Measurements from ENCODE around the gene BMPR1A.

BMPR1A gene

GRCh38 chr10:86744067-86744725, 12.2 kb upstream of the BMPR1A start:
- no peak overlapping the region for H3K27ac Mint-ChIP-seq

DNA sequence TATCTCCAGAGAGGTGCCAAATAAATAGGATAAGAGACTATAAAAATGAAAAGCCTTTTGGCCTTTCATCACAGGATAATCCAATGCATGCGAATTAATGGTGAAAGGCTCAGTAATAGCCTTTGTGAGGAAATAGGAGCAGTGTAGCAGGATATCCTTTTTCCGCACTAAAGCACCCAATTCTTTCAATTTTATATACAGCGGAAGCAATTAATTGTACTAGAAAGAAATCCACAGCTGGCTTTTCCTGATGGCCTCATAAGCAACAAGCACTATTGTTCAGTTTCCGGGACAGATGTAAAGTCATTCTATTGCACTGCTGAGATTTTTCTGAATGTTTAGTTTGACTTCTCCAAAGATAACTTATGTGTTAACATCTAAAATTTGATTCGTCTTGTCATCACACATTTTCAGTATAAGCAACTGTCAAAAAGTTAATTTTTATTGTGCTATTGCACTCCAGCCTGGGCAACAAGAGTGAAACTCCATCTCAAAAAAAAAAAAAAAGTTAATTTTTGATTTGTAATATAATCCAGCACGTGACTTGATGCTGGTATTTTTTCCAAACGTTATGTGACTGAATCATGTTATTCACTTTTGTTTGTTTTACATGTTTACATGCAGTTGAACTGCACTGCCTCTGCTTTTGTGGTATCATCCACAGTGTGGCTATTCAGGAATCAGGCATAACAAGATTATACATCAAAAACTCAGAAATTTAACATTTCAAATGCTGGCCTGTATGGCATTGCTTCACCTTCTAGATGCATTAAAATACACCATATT, 8.4 kb upstream of the BMPR1A start:
- no peaks in the 10 kb centered on the region for H3K27me3 Mint-ChIP-seq (ENCODE audit: low read depth)
- H3K27ac Mint-ChIP-seq: no peak overlapping the region
- no peak for DNase-seq (ENCODE audit: low spot score)
- H3K9me3 Mint-ChIP-seq: no peaks in the 10 kb centered on the region
- peaks cover 6% of the 10 kb centered on the region for H3K4me1 Mint-ChIP-seq (ENCODE audit: low read depth)
- no peak overlapping the region for H3K4me3 Mint-ChIP-seq
- no peaks in the 10 kb centered on the region for H3K36me3 Mint-ChIP-seq (ENCODE audit: low read depth)

More at GRCh38 chr10:86744067-86744725, 12.2 kb upstream of the BMPR1A start:
- peaks cover 5% of the 10 kb centered on the region for H3K27me3 Mint-ChIP-seq (ENCODE audit: low read depth)
- no peak overlapping the region for H3K4me3 Mint-ChIP-seq
- no peaks in the 10 kb centered on the region for H3K4me1 Mint-ChIP-seq (ENCODE audit: low read depth)
- no peak for DNase-seq (ENCODE audit: low spot score)
- H3K9me3 Mint-ChIP-seq: no peaks in the 10 kb centered on the region
- H3K36me3 Mint-ChIP-seq (ENCODE audit: low read depth): no peaks in the 10 kb centered on the region

GRCh38 chr10:86749854-86750253, 6.6 kb upstream of the BMPR1A start:
- no peak overlapping the region for H3K27ac Mint-ChIP-seq
- H3K4me1 Mint-ChIP-seq (ENCODE audit: low read depth): peaks cover 12% of the 10 kb centered on the region

GRCh38 chr10:86751477-86751876, 4.9 kb upstream of the BMPR1A start:
- DNase-seq (ENCODE audit: low spot score): no peak
- no peaks in the 10 kb centered on the region for H3K9me3 Mint-ChIP-seq
- H3K27me3 Mint-ChIP-seq (ENCODE audit: low read depth): peaks cover 15% of the 10 kb centered on the region
- H3K4me1 Mint-ChIP-seq (ENCODE audit: low read depth): peaks cover 14% of the 10 kb centered on the region
- H3K4me3 Mint-ChIP-seq: no peak overlapping the region
- no peaks in the 10 kb centered on the region for H3K36me3 Mint-ChIP-seq (ENCODE audit: low read depth)
- H3K27ac Mint-ChIP-seq: no peak overlapping the region

More at GRCh38 chr10:86749854-86750253, 6.6 kb upstream of the BMPR1A start:
- DNase-seq (ENCODE audit: low spot score): no peak
- peaks cover 9% of the 10 kb centered on the region for H3K27me3 Mint-ChIP-seq (ENCODE audit: low read depth)
- H3K9me3 Mint-ChIP-seq: no peaks in the 10 kb centered on the region
- no peak overlapping the region for H3K4me3 Mint-ChIP-seq
- no peaks in the 10 kb centered on the region for H3K36me3 Mint-ChIP-seq (ENCODE audit: low read depth)

DNA sequence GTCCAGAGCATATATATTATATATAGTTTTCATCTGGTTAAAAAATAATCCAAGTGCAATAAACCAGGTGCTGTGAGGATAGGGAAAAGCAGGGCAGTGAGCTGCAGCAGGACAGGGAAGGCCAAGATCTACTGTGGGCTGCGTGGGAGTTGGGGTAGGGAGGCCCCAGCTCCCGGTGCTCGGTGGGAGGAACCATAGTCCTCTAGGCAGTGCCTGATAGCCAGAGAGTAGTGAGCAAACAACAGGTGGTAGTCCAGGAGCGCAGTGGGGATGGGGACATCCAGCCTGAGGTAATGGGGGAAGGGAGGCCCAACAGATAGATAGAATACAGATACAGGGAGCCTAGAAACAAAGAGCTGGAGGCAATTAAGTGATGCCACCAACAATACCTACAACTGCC, 4.1 kb upstream of the BMPR1A start:
- Mint-ChIP-seq H3K27me3 (ENCODE audit: low read depth) (peaks cover 16% of the 10 kb centered on the region), H3K36me3 (ENCODE audit: low read depth) (no peaks in the 10 kb centered on the region), H3K4me3 (no peak overlapping the region), H3K9me3 (no peaks in the 10 kb centered on the region), H3K27ac (no peak overlapping the region), H3K4me1 (ENCODE audit: low read depth) (peaks cover 15% of the 10 kb centered on the region)
- no peak for DNase-seq (ENCODE audit: low spot score)

DNA sequence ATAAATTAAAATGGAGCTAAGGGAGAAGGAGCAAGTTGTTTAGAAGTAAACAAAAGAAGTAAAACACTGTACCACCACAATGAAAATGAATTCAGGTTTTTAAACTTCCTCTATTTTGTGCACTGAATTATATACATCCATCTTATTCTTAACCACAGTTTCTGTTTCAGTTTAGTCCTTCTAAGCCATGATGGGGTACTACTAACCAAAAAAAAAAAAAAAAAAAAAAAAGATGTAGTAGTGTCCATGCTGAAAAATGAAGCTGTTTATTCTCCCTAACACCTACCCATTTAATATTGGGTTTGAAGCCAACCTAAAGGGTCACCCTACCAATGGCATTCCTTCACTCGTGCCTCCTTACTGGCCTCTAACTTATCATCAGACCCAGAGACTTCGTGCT, 3.4 kb upstream of the BMPR1A start:
- Mint-ChIP-seq H3K27me3 (ENCODE audit: low read depth) (peaks cover 24% of the 10 kb centered on the region), H3K4me3 (no peak overlapping the region), H3K27ac (no peak overlapping the region), H3K9me3 (no peaks in the 10 kb centered on the region), H3K36me3 (ENCODE audit: low read depth) (peaks cover 3% of the 10 kb centered on the region), H3K4me1 (ENCODE audit: low read depth) (peaks cover 22% of the 10 kb centered on the region)
- DNase-seq (ENCODE audit: low spot score): no peak

- peaks cover 3% of the 10 kb centered on the region for H3K36me3 Mint-ChIP-seq (ENCODE audit: low read depth)
- no peaks in the 10 kb centered on the region for H3K9me3 Mint-ChIP-seq
- H3K4me1 Mint-ChIP-seq (ENCODE audit: low read depth): peaks cover 28% of the 10 kb centered on the region
- H3K27me3 Mint-ChIP-seq (ENCODE audit: low read depth): peaks cover 32% of the 10 kb centered on the region
- H3K4me3 Mint-ChIP-seq: no peak overlapping the region
- no peak overlapping the region for H3K27ac Mint-ChIP-seq
- DNase-seq (ENCODE audit: low spot score): no peak
Measured at GRCh38 chr10:86753638-86754434, 2.6 kb upstream of the BMPR1A start.

- Mint-ChIP-seq H3K27me3 (ENCODE audit: low read depth) (peaks cover 42% of the 10 kb centered on the region), H3K27ac (peak overlapping the region; percentile 78), H3K4me1 (ENCODE audit: low read depth) (peaks cover 35% of the 10 kb centered on the region), H3K4me3 (peak overlapping the region; percentile 84), H3K9me3 (no peaks in the 10 kb centered on the region), H3K36me3 (ENCODE audit: low read depth) (peaks cover 3% of the 10 kb centered on the region)
- DNase-seq (ENCODE audit: low spot score): no peak
Measured at GRCh38 chr10:86755454-86755739, 1.0 kb upstream of the BMPR1A start.

- H3K4me3 Mint-ChIP-seq: peak overlapping the region; percentile 84
- H3K36me3 Mint-ChIP-seq (ENCODE audit: low read depth): peaks cover 3% of the 10 kb centered on the region
- peaks cover 42% of the 10 kb centered on the region for H3K27me3 Mint-ChIP-seq (ENCODE audit: low read depth)
- DNase-seq (ENCODE audit: low spot score): peak; percentile 90
- peaks cover 35% of the 10 kb centered on the region for H3K4me1 Mint-ChIP-seq (ENCODE audit: low read depth)
- H3K9me3 Mint-ChIP-seq: no peaks in the 10 kb centered on the region
- peak overlapping the region; percentile 78 for H3K27ac Mint-ChIP-seq
Measured at GRCh38 chr10:86755740-86756510, 494 bp upstream of the BMPR1A start.

DNA sequence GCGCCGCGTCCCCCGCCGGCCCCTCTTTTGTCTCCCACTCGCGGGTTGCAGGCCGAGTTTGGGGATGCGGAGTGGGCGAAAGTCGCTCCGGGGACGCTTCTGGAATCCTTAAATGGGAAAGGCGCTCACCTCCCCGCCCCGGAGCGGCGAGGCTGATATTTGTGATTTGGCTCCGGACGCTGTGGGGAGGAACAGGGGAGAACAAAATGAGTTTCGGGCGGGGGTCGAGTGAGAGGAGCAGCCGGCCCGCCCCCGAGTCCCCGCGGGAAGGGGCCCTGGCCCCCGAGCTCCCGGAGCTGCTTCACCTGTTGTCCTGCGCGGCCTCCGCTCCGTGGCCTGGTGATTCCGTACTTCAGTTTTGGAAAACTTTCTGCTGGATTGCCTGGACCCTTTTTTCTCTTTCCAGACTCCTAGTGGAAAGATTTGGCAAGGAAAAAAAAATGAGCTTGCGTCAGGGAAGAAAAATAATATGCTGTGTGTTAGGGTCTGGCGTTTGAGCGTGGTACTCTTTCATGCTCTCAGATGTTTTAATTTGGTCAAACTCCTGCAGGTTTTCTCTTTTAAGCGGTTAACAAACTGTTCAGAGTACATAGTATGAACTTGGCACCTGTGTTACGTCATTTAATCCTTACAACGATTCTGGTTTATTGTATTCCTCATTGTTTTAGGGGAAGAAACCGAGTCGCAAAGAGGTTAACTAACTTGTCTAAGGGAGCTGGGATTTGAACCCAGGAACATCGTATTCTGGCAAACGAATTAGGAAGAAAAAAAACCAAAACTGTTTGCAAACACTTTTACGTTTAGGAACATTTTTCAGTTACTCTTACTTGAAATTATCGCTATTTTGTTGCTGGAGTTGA, 924 bp downstream of the BMPR1A start:
- H3K4me1 Mint-ChIP-seq (ENCODE audit: low read depth): peaks cover 35% of the 10 kb centered on the region
- H3K27me3 Mint-ChIP-seq (ENCODE audit: low read depth): peaks cover 51% of the 10 kb centered on the region
- H3K9me3 Mint-ChIP-seq: no peaks in the 10 kb centered on the region
- peak overlapping the region; percentile 70 for H3K27ac Mint-ChIP-seq
- H3K4me3 Mint-ChIP-seq: peak overlapping the region; percentile 89
- no peak for DNase-seq (ENCODE audit: low spot score)
- H3K36me3 Mint-ChIP-seq (ENCODE audit: low read depth): peaks cover 3% of the 10 kb centered on the region

GRCh38 chr10:86758189-86759072, 2.0 kb downstream of the BMPR1A start:
- peak overlapping the region; percentile 89 for H3K4me3 Mint-ChIP-seq
- peaks cover 3% of the 10 kb centered on the region for H3K36me3 Mint-ChIP-seq (ENCODE audit: low read depth)
- H3K27ac Mint-ChIP-seq: no peak overlapping the region

DNA sequence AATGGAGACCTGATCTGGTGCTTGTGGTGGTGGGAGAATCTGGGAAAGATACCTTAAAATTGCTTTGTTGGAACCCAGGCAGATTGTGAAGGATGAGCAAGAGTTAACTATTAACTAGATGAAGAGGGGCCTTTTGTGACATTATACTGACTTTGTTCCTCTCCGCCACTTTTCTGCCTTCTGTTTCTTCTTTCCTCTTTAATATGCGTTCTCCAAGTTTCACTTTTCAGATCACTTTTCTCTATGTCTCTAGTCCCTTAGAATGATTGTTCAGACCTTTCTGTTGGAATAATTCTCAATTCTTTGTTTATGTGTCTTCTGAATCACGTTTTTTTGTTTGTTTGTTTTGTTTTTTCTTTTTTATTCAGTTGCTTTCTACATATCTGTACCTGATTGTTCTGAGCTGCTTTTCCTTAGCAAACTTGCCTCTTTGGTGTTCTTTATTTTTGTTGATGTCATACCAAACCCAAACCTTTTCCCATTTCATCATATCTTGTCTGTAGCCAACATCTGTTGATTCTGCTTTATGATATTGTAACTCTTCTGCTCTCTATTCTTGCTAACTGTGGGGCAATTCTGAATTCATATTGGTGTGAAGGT, 2.8 kb downstream of the BMPR1A start:
- no peak overlapping the region for H3K27ac Mint-ChIP-seq
- no peak for DNase-seq (ENCODE audit: low spot score)
- H3K36me3 Mint-ChIP-seq (ENCODE audit: low read depth): peaks cover 3% of the 10 kb centered on the region
- H3K9me3 Mint-ChIP-seq: no peaks in the 10 kb centered on the region
- H3K4me1 Mint-ChIP-seq (ENCODE audit: low read depth): peaks cover 24% of the 10 kb centered on the region
- no peak overlapping the region for H3K4me3 Mint-ChIP-seq
- H3K27me3 Mint-ChIP-seq (ENCODE audit: low read depth): peaks cover 50% of the 10 kb centered on the region

More at GRCh38 chr10:86758189-86759072, 2.0 kb downstream of the BMPR1A start:
- Mint-ChIP-seq H3K4me1 (ENCODE audit: low read depth) (peaks cover 26% of the 10 kb centered on the region), H3K9me3 (no peaks in the 10 kb centered on the region), H3K27me3 (ENCODE audit: low read depth) (peaks cover 54% of the 10 kb centered on the region)
- no peak for DNase-seq (ENCODE audit: low spot score)

Data from T-helper 2 cell treated with Interferon-gamma antibody and Interleukin-4, amounts not matched to agents 5 μg/mL and 100 μg/mL, for 36 hours (primary cell).